Measurements from ENCODE around the gene ST8SIA2. TPM values are rescaled to one million over a fixed set of nuclear protein-coding genes. Genes with fewer than 3 reads are reported as not detected.

ST8SIA2 gene
- total RNA-seq, 4 donors from 2014 or later: not detected

DNA sequence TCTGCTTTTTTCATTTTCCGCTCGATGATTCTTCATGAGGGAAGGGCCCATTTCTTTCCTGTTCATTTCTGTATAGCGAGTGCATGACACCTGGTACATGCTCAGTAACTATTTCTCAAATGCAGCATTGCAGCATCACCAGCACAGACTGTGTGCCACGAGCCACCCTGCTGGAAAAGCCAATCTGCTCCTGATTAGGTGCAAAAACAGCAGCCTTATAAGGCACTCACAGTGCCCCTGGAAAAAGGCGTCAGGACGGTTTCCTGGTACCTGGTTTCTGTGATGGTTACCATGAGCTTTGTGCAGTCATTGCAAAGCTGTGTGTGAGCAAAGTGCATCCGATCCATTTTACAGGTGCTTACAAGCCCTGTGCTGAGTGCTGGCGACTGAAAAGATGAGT, 15.8 kb downstream of the ST8SIA2 start:
- WGBS, 2 donors (ENCODE audit: low coverage in 1 of 2): 79 to 94% methylated on average over 6 to 7 of the region's 8 CpGs
- Histone ChIP-seq H3K4me1 (no peaks in the 10 kb centered on the region), H3K27ac (no peak overlapping the region), H3K9me3 (no peaks in the 10 kb centered on the region), H3K4me3 (no peak overlapping the region), H3K36me3 (no peaks in the 10 kb centered on the region), H3K27me3 (no peaks in the 10 kb centered on the region)
- TF ChIP-seq POLR2AphosphoS5 (IDR thresholded peaks at IDR 0.05) (no peak), EP300 (IDR thresholded peaks at IDR 0.05) (no peak), POLR2A (IDR thresholded peaks at IDR 0.05) (no peak)
- TF ChIP-seq, protein P1, sequence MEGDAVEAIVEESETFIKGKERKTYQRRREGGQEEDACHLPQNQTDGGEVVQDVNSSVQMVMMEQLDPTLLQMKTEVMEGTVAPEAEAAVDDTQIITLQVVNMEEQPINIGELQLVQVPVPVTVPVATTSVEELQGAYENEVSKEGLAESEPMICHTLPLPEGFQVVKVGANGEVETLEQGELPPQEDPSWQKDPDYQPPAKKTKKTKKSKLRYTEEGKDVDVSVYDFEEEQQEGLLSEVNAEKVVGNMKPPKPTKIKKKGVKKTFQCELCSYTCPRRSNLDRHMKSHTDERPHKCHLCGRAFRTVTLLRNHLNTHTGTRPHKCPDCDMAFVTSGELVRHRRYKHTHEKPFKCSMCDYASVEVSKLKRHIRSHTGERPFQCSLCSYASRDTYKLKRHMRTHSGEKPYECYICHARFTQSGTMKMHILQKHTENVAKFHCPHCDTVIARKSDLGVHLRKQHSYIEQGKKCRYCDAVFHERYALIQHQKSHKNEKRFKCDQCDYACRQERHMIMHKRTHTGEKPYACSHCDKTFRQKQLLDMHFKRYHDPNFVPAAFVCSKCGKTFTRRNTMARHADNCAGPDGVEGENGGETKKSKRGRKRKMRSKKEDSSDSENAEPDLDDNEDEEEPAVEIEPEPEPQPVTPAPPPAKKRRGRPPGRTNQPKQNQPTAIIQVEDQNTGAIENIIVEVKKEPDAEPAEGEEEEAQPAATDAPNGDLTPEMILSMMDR (IDR thresholded peaks at IDR 0.05): no peak
- no peak for ATAC-seq

DNA sequence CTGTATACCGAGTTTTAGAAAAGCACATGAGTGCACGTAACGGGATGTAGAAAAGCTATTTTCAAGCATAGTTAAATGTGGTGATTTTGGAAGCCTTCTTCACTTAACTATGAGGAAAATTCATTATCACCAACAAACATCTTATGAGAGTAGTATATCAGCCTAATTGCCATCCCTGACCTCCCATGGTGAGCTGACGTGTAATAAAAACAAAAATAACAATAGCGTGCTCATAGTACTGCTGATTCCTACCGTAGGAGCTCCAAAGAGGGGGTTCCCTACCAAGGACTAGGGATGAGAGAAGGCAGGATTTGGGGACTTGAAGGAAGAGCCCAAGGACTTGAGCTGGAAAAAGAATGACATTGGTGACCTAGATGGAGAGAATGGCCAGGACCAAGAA, 16.9 kb downstream of the ST8SIA2 start:
- Histone ChIP-seq H3K27ac (no peak overlapping the region), H3K4me3 (no peak overlapping the region), H3K27me3 (no peaks in the 10 kb centered on the region), H3K36me3 (no peaks in the 10 kb centered on the region), H3K4me1 (no peaks in the 10 kb centered on the region), H3K9me3 (no peaks in the 10 kb centered on the region)
- no peak for ATAC-seq
- 83 to 94% methylated on average over 5 to 6 of the region's 6 CpGs for WGBS, 2 donors (ENCODE audit: low coverage in 1 of 2)
- TF ChIP-seq, protein P1 (IDR thresholded peaks at IDR 0.05): no peak
- TF ChIP-seq EP300 (IDR thresholded peaks at IDR 0.05) (no peak), POLR2A (IDR thresholded peaks at IDR 0.05) (no peak), POLR2AphosphoS5 (IDR thresholded peaks at IDR 0.05) (no peak)

DNA sequence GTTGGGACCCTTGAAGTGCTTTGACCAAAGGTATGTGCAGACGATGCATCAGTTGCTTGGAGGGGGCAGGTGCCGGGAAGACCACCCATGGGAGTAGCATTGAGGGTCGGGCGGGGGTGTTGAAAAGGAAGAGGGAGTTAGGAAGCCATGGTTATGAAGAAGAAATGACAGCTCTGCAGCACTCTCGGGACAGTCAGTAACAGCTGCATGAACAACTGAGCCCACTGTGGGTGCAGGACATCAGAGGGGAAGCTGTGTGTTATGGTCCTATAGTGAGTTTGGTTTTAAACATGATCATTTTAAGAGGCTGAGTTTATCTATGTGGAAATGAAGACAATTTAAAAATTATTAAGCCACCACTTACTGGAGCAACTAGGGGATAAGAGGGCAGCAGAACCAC, 17.6 kb downstream of the ST8SIA2 start:
- TF ChIP-seq, protein P1 (IDR thresholded peaks at IDR 0.05): no peak
- no peak for TF ChIP-seq POLR2AphosphoS5 (IDR thresholded peaks at IDR 0.05)
- TF ChIP-seq POLR2A (IDR thresholded peaks at IDR 0.05): no peak
- TF ChIP-seq EP300 (IDR thresholded peaks at IDR 0.05): no peak
- H3K27me3 ChIP-seq: no peaks in the 10 kb centered on the region
- 75 to 81% methylated on average over 3 to 4 of the region's 5 CpGs for WGBS, 2 donors (ENCODE audit: low coverage in 1 of 2)
- no peak for ATAC-seq
- H3K4me3 ChIP-seq: no peak overlapping the region
- no peaks in the 10 kb centered on the region for H3K36me3 ChIP-seq
- H3K4me1 ChIP-seq: no peaks in the 10 kb centered on the region
- H3K9me3 ChIP-seq: no peaks in the 10 kb centered on the region
- H3K27ac ChIP-seq: no peak overlapping the region

DNA sequence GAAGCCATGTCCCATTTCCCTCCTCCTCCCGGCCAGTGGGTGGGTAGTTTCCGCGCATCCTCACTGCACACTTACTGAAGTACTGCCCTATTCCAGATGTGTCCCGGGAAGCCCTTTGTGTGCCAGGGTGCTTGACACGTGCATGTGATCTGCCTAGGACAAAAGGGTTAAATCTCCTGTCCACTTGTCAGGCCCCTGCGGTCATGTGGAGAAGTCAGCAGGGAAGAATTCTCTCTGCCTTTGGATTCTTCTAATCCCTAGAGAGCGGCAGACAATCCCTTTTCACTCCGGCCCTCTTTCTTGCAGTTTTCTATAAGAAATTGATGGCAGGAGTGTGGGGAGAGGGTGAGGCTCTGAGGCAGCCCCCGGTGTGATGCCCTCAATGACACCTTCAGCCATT, 19.8 kb downstream of the ST8SIA2 start:
- H3K27ac ChIP-seq: no peak overlapping the region
- H3K4me1 ChIP-seq: no peaks in the 10 kb centered on the region
- H3K9me3 ChIP-seq: no peaks in the 10 kb centered on the region
- ATAC-seq: no peak
- H3K36me3 ChIP-seq: no peaks in the 10 kb centered on the region
- no peak overlapping the region for H3K4me3 ChIP-seq
- WGBS, 2 donors (ENCODE audit: low coverage in 1 of 2): 80% methylated on average over 4 of the region's 9 CpGs; no CpG with 5 or more reads in 1 of the 2 donors
- TF ChIP-seq POLR2A (IDR thresholded peaks at IDR 0.05) (no peak), EP300 (IDR thresholded peaks at IDR 0.05) (no peak), POLR2AphosphoS5 (IDR thresholded peaks at IDR 0.05) (no peak)
- TF ChIP-seq, protein P1 (IDR thresholded peaks at IDR 0.05): no peak
- no peaks in the 10 kb centered on the region for H3K27me3 ChIP-seq

DNA sequence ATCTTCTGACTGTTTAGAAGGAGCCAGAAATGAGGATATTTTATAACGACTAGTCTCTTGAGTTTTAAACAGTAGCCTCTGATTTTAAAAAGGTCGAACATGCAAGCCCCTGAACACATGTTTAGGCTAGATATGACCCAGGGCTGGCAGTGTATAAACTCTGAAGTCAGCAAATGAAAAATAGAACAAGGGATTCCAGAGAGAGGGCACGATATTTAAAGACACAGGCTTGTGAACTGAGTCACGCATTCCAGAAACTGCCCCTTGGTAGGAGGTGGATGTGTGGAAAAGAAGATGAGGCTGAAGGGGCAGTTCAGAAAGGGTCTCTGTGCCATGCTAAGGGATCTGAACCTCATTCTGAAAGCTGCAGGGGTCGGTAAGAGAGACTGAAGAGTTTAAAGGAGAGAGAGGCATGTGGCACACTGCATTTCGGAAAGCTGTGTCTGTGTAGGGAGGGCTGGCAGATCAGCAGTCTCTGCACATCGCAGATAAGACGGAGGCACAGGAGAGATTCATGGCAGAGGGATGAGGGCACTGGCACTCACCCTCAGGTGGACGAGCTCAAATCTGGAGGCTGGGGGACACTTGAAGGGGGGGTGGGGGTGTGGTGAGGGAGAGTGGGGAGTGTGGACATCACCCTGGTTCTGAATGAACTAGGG, 22.1 kb downstream of the ST8SIA2 start:
- Histone ChIP-seq H3K36me3 (no peaks in the 10 kb centered on the region), H3K9me3 (no peaks in the 10 kb centered on the region), H3K27me3 (no peaks in the 10 kb centered on the region), H3K27ac (no peak overlapping the region), H3K4me1 (no peaks in the 10 kb centered on the region), H3K4me3 (no peak overlapping the region)
- 38 to 48% methylated on average over 6 to 9 of the region's 9 CpGs for WGBS, 2 donors (ENCODE audit: low coverage in 1 of 2)
- TF ChIP-seq POLR2A (IDR thresholded peaks at IDR 0.05) (no peak), POLR2AphosphoS5 (IDR thresholded peaks at IDR 0.05) (no peak), EP300 (IDR thresholded peaks at IDR 0.05) (no peak)
- TF ChIP-seq, protein P1 (IDR thresholded peaks at IDR 0.05): no peak
- no peak for ATAC-seq

Data from gastroesophageal sphincter (tissue), 4 donors.